ENCODE results near the gene UBAC2. TPM values are rescaled to one million over a fixed set of nuclear protein-coding genes. Genes with fewer than 3 reads are reported as not detected.
A peak's percentile ranks its signal among the peaks of the same experiment; 100 is the strongest.

UBAC2 gene
- total RNA-seq, 4 donors from 2014 or later, result 67.3 to 111 (median 93.8) TPM

DNA sequence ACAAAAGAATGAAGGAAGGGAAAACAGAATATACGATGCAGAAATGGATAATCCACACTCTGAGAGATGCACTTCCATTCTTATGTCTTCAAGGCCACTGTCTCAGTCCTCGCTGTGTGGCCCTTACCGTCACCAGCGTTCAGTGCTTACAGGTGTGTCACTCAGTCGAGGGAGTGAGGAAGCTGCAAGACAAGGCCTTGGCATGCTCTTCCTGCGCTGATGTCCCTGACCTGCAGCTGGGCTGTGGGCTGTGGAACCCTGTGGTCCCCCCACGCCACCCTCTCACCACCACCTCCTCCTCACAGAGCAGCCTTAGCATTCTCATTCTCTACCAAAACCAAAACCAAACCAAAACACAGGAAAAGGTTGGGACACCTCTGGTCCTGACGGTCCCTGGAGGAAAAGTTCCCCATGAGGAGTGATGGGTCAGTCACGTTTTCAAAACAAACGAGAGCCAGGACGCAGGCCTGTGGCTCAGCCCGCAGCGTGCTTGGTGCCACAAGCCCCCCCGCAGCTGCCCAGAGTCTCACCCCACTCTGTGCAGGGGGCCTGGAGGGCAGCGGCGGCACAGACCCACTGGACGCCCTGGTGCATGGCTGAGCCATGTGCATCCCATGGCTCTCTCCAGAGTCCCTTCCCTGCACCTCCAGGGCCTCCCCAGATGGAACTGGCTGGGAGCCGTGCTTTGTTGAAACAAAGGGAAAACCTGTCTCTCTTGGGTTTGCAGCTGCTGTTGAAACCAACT lies 154.8 kb downstream of the UBAC2 start:
- no peak overlapping the region for H3K4me3 ChIP-seq
- WGBS, result 83% methylated on average over 12 of the region's 18 CpGs
- no peaks in the 10 kb centered on the region for H3K9me3 ChIP-seq
- no peaks in the 10 kb centered on the region for H3K27me3 ChIP-seq
- H3K4me1 ChIP-seq, result peaks cover 33% of the 10 kb centered on the region
- peak overlapping the region; percentile 53 for H3K27ac ChIP-seq
- TF ChIP-seq POLR2A (IDR thresholded peaks at IDR 0.05), result no peak
- peaks cover 47% of the 10 kb centered on the region for H3K36me3 ChIP-seq
- no peak for DNase-seq (ENCODE audit: low spot score in 2 of 2)

DNA sequence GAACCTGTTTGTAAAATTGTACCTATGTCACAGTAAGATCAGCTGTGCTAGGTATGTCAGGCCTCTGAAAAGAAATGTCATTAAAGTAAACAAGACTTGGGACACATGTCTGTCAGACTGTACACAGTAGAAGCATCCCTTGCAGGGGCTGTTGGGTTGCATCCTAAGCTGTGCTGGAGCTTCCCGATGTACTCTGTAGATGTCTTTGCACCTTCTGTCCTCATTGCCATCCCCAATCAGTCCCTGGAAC lies 155.3 kb downstream of the UBAC2 start:
- no peaks in the 10 kb centered on the region for H3K27me3 ChIP-seq
- H3K4me3 ChIP-seq, result peak overlapping the region; percentile 2
- H3K9me3 ChIP-seq, result no peaks in the 10 kb centered on the region
- DNase-seq (ENCODE audit: low spot score in 2 of 2), result no peak
- peaks cover 33% of the 10 kb centered on the region for H3K4me1 ChIP-seq
- WGBS, result no CpG with 5 or more reads among the region's 1 CpG
- TF ChIP-seq POLR2A (IDR thresholded peaks at IDR 0.05), result no peak
- no peak for TF ChIP-seq EP300 (IDR thresholded peaks at IDR 0.05)
- TF ChIP-seq POLR2AphosphoS5 (IDR thresholded peaks at IDR 0.05), result no peak
- TF ChIP-seq, protein P1, sequence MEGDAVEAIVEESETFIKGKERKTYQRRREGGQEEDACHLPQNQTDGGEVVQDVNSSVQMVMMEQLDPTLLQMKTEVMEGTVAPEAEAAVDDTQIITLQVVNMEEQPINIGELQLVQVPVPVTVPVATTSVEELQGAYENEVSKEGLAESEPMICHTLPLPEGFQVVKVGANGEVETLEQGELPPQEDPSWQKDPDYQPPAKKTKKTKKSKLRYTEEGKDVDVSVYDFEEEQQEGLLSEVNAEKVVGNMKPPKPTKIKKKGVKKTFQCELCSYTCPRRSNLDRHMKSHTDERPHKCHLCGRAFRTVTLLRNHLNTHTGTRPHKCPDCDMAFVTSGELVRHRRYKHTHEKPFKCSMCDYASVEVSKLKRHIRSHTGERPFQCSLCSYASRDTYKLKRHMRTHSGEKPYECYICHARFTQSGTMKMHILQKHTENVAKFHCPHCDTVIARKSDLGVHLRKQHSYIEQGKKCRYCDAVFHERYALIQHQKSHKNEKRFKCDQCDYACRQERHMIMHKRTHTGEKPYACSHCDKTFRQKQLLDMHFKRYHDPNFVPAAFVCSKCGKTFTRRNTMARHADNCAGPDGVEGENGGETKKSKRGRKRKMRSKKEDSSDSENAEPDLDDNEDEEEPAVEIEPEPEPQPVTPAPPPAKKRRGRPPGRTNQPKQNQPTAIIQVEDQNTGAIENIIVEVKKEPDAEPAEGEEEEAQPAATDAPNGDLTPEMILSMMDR (IDR thresholded peaks at IDR 0.05), result no peak
- peak overlapping the region; percentile 53 for H3K27ac ChIP-seq
- H3K36me3 ChIP-seq, result peaks cover 51% of the 10 kb centered on the region

DNA sequence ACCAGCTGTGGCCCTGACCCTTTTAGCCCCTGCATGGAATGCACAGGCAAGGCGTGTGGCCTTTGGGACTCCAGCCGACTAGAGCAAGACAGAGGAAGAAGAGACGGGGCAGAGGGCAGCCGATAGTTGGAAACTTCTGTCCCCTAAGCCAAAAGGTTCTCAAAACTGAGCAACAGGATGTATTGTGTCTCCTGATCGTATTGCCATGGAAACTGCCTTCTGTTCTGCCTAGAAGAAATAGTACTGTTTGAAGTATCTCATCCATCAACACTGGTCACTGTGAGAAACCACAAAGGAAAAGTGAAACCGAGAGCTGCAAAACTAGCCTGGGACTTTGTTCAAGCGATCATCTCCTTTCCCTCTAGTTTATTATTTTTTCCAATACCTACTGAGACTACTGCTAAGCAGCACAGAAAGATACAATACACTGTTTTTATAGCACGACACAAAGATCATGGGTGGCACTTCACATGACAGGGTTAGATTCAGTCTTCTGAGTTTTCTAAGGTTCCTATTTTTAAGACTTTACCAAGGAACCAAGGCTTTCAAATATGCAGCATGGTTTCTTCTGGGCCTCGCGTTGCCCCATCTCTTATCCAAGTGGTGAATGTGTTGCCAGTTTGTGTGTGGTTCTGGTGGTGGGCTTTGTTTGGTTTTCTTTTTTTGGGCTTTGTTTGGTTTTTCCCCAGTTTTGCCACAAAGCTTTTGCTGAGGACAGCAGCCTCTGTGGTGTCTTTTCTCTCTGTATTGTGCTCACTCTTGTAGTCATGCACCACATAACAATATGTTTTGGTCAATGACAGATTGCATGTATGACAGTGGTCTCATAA lies 155.8 kb downstream of the UBAC2 start:
- H3K36me3 ChIP-seq, result peaks cover 51% of the 10 kb centered on the region
- H3K27ac ChIP-seq, result peak overlapping the region; percentile 53
- TF ChIP-seq, protein P1 (IDR thresholded peaks at IDR 0.05), result no peak
- TF ChIP-seq POLR2A (IDR thresholded peaks at IDR 0.05) (no peak), EP300 (IDR thresholded peaks at IDR 0.05) (no peak), POLR2AphosphoS5 (IDR thresholded peaks at IDR 0.05) (no peak)
- no peak for DNase-seq (ENCODE audit: low spot score in 2 of 2)
- H3K9me3 ChIP-seq, result no peaks in the 10 kb centered on the region
- 55% methylated on average over 10 of the region's 10 CpGs for WGBS
- H3K4me1 ChIP-seq, result peaks cover 33% of the 10 kb centered on the region
- H3K27me3 ChIP-seq, result no peaks in the 10 kb centered on the region
- peak overlapping the region; percentile 2 for H3K4me3 ChIP-seq

DNA sequence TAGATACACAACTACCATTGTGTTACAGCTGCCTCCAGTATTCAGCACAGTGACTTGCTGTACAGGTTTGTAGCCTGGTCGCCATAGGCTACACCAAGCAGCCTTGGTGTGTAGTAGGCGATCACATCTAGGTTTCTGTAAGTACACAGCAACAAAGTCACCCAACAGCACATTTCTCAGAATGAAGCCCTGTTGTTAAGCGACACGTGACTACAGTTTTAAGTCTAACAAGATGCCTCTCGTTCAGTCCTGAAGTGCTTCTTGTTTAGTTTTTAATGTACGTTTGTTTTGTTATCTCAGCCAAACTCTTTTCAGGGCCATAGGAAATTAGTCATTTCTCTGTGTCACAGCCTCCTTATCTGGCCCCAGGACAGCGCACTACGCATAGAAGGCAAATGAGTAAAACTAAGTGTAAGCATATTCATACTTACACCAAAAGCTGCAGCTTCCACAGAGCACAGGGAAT lies 156.5 kb downstream of the UBAC2 start:
- DNase-seq (ENCODE audit: low spot score in 2 of 2), result no peak
- WGBS, result 80% methylated on average over 8 of the region's 8 CpGs
- H3K36me3 ChIP-seq, result peaks cover 45% of the 10 kb centered on the region

DNA sequence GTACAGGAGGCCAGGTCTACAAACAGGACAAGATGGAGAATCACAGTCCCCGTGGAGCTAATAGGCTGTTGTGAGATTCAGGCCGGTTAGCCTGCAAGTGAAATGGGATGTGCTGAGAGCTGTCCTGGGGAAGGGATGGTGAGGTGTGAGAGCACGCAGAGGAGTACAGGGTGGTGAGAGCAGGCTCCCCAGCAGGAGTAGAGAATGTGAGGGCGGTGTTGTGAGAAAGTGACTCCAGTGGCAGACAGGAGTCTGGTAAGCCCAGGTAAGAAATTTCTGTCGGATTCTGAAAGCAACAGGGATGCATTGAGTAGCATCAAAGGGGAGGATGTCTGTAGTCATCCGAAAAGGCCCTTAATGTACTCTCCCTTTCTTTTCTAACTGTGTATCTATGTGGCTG lies 157.3 kb downstream of the UBAC2 start:
- no peak overlapping the region for H3K4me3 ChIP-seq
- 92% methylated on average over 6 of the region's 6 CpGs for WGBS
- H3K4me1 ChIP-seq, result peaks cover 31% of the 10 kb centered on the region
- TF ChIP-seq EP300 (IDR thresholded peaks at IDR 0.05) (no peak), POLR2AphosphoS5 (IDR thresholded peaks at IDR 0.05) (no peak), POLR2A (IDR thresholded peaks at IDR 0.05) (no peak)
- TF ChIP-seq, protein P1 (IDR thresholded peaks at IDR 0.05), result no peak
- peak overlapping the region; percentile 53 for H3K27ac ChIP-seq
- peaks cover 39% of the 10 kb centered on the region for H3K36me3 ChIP-seq
- no peak for DNase-seq (ENCODE audit: low spot score in 2 of 2)
- no peaks in the 10 kb centered on the region for H3K9me3 ChIP-seq
- no peaks in the 10 kb centered on the region for H3K27me3 ChIP-seq

More for the DNA sequence above, 156.5 kb downstream of the UBAC2 start:
- no peaks in the 10 kb centered on the region for H3K27me3 ChIP-seq
- TF ChIP-seq POLR2A (IDR thresholded peaks at IDR 0.05), result no peak
- no peak for TF ChIP-seq POLR2AphosphoS5 (IDR thresholded peaks at IDR 0.05)
- no peak for TF ChIP-seq EP300 (IDR thresholded peaks at IDR 0.05)
- TF ChIP-seq, protein P1 (IDR thresholded peaks at IDR 0.05), result no peak
- peak overlapping the region; percentile 53 for H3K27ac ChIP-seq
- no peaks in the 10 kb centered on the region for H3K9me3 ChIP-seq
- H3K4me3 ChIP-seq, result no peak overlapping the region
- H3K4me1 ChIP-seq, result peaks cover 31% of the 10 kb centered on the region

All from suprapubic skin (tissue), 4 donors.